GM10248 (cell line): ENCODE results near the gene BCAT1.
A peak's percentile ranks its signal among the peaks of the same experiment; 100 is the strongest.
"Not testable (repeated sequence)": the region's sequence is repeated elsewhere in the genome, so short reads cannot be mapped to it uniquely, and the experiment has no call there.

ENCODE experiments used
- CTCF ChIA-PET: fragments of 300-600 bp; sonication (Branson Sonifier 250); formaldehyde crosslinking; extraction: SDS; loops from one replicate; lab custom pipeline; 2021; ENCODE audit warnings: antibody characterized with exemption; lab: Yijun Ruan, JAX
- POLR2A ChIA-PET: fragments of 350-650 bp; sonication (Branson Sonifier 250); formaldehyde crosslinking; extraction: SDS; loops from one replicate; lab custom pipeline; 2020; ENCODE audit warnings: antibody characterized with exemption; lab: Yijun Ruan, JAX
- DNase-seq: peaks from one replicate; pipeline ENCODE4 v3.0.0; 2012; ENCODE audit errors: extremely low spot score
- TF ChIP-seq, protein P1 (sequence below): IDR thresholded peaks from 2 replicates; pipeline ENCODE4 v1.5.1; 2012; ENCODE audit warnings: mild to moderate bottlenecking, low read depth; ENCODE audit errors: extremely low read depth, missing control alignments, control extremely low read depth

The BCAT1 gene

DNA sequence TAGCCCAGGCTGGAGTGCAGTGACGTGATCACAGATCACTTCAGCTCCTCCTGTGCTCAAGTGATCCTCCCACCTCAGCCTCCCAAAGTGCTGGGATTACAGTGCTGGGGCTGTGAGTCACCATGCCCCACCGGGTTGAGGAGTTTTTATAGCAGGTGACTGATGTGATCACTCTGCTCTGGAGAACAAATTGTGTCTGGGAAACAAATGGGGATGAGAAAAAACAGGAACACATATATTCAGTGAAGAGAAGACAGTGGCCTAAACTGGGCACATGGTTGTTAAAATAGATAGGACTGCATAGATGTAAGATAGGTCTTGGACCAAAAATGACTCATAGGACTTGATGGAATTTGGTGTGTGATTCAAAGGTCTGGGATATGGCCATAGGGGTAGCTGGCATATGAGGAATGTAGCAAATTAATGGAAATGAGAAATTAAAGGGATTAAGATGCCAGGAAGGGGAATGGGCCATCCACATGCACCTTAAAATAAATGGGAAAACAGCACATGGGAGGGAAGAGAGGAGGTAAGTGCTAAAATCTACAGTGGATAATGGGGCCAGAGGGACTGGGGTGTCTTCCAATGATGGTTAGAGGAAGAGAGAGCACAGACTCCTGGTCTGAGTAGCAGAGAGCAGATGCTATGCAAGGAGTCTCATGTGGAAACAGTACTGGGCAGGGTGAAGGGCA, 11.2 kb downstream of the BCAT1 start:
- ChIA-PET CTCF (interaction anchor here (0.9 kb wide), 1 partner anchor 19 kb away, joined by 3 read pairs; no protein-coding TSS in a partner anchor), POLR2A (no interaction called here)
- TF ChIP-seq, protein P1, sequence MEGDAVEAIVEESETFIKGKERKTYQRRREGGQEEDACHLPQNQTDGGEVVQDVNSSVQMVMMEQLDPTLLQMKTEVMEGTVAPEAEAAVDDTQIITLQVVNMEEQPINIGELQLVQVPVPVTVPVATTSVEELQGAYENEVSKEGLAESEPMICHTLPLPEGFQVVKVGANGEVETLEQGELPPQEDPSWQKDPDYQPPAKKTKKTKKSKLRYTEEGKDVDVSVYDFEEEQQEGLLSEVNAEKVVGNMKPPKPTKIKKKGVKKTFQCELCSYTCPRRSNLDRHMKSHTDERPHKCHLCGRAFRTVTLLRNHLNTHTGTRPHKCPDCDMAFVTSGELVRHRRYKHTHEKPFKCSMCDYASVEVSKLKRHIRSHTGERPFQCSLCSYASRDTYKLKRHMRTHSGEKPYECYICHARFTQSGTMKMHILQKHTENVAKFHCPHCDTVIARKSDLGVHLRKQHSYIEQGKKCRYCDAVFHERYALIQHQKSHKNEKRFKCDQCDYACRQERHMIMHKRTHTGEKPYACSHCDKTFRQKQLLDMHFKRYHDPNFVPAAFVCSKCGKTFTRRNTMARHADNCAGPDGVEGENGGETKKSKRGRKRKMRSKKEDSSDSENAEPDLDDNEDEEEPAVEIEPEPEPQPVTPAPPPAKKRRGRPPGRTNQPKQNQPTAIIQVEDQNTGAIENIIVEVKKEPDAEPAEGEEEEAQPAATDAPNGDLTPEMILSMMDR, result no peak
- no peak for DNase-seq

- DNase-seq, result no peak
- POLR2A ChIA-PET, result interaction anchor here (0.8 kb wide), 1 partner anchor 24 kb away, joined by 3 read pairs; no protein-coding TSS in a partner anchor
- TF ChIP-seq, protein P1, result no peak
- CTCF ChIA-PET, result interaction anchor here (0.6 kb wide), 1 partner anchor 78 kb away, joined by 3 read pairs; no protein-coding TSS in a partner anchor
Measured at GRCh38 chr12:24933694-24934407, 15.1 kb downstream of the BCAT1 start.

- CTCF ChIA-PET, result interaction anchor here (1.0 to 1.5 kb wide), 2 partner anchors 10 to 26 kb away, joined by 3 read pairs; no protein-coding TSS in a partner anchor
- peak; percentile 54 for DNase-seq
- POLR2A ChIA-PET, result no interaction called here
- TF ChIP-seq, protein P1, result no peak
Measured at GRCh38 chr12:24931666-24932405, 17.1 kb downstream of the BCAT1 start.

- CTCF ChIA-PET, result interaction anchor here (0.7 kb wide), 1 partner anchor 18 kb away, joined by 3 read pairs; no protein-coding TSS in a partner anchor
- TF ChIP-seq, protein P1, result no peak
- POLR2A ChIA-PET, result no interaction called here
- no peak for DNase-seq
Measured at GRCh38 chr12:24929953-24930352, 18.9 kb downstream of the BCAT1 start.

- POLR2A ChIA-PET, DNase-seq: not testable (repeated sequence)
- CTCF ChIA-PET, result interaction anchor here (0.7 to 0.9 kb wide), 2 partner anchors 8 to 12 kb away, joined by 3 read pairs; no protein-coding TSS in a partner anchor
Measured at GRCh38 chr12:24928533-24929306, 20.2 kb downstream of the BCAT1 start.

- no peak for DNase-seq
- ChIA-PET CTCF (no interaction called here), POLR2A (no interaction called here)
- TF ChIP-seq, protein P1, result no peak
Measured at GRCh38 chr12:24928131-24928530, 20.8 kb downstream of the BCAT1 start.

- DNase-seq, CTCF ChIA-PET, POLR2A ChIA-PET: not testable (repeated sequence)
Measured at GRCh38 chr12:24926080-24926479, 22.8 kb downstream of the BCAT1 start.
